Measurements from ENCODE around the gene ZNF555. TPM values are rescaled to one million over a fixed set of nuclear protein-coding genes. Genes with fewer than 3 reads are reported as not detected.
A peak's percentile ranks its signal among the peaks of the same experiment; 100 is the strongest.

Gene ZNF555
- total and polyA plus RNA-seq, 2 of the 13 experiments (the other 11 are each of a cell fraction or from before 2014, with no cell fraction given): 5.0 to 8.0 TPM

DNA sequence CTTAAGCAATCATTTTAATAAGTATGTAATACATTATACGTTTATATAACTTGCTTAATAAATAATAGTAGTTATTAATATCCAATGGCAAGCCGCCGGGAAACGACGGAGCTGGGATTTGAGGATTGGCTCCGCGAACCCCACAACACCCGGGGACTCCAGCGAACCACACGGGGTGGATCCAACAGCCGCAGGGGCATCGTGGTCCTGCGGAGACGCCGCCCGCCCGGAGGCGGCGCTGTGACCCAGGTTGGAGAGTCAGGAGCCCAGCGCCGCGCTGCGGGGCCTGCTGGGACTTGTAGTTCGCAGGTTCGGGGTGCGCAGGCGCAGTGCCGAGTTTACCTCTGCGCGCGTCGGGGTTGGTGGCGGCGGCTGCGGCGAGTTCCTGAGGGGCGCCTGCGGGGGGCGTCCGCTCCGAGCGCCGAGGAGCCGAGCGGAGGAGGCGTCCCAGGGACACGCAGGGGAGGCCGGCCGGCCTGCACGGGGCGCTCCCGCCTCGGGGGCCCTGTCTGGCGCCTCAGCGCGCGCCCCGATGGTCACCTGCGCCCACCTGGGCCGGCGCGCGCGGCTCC is 21.6 kb upstream of the ZNF555 start, which contains the start of gene ZNF554 (continued):
- TF ChIP-seq, protein P1, sequence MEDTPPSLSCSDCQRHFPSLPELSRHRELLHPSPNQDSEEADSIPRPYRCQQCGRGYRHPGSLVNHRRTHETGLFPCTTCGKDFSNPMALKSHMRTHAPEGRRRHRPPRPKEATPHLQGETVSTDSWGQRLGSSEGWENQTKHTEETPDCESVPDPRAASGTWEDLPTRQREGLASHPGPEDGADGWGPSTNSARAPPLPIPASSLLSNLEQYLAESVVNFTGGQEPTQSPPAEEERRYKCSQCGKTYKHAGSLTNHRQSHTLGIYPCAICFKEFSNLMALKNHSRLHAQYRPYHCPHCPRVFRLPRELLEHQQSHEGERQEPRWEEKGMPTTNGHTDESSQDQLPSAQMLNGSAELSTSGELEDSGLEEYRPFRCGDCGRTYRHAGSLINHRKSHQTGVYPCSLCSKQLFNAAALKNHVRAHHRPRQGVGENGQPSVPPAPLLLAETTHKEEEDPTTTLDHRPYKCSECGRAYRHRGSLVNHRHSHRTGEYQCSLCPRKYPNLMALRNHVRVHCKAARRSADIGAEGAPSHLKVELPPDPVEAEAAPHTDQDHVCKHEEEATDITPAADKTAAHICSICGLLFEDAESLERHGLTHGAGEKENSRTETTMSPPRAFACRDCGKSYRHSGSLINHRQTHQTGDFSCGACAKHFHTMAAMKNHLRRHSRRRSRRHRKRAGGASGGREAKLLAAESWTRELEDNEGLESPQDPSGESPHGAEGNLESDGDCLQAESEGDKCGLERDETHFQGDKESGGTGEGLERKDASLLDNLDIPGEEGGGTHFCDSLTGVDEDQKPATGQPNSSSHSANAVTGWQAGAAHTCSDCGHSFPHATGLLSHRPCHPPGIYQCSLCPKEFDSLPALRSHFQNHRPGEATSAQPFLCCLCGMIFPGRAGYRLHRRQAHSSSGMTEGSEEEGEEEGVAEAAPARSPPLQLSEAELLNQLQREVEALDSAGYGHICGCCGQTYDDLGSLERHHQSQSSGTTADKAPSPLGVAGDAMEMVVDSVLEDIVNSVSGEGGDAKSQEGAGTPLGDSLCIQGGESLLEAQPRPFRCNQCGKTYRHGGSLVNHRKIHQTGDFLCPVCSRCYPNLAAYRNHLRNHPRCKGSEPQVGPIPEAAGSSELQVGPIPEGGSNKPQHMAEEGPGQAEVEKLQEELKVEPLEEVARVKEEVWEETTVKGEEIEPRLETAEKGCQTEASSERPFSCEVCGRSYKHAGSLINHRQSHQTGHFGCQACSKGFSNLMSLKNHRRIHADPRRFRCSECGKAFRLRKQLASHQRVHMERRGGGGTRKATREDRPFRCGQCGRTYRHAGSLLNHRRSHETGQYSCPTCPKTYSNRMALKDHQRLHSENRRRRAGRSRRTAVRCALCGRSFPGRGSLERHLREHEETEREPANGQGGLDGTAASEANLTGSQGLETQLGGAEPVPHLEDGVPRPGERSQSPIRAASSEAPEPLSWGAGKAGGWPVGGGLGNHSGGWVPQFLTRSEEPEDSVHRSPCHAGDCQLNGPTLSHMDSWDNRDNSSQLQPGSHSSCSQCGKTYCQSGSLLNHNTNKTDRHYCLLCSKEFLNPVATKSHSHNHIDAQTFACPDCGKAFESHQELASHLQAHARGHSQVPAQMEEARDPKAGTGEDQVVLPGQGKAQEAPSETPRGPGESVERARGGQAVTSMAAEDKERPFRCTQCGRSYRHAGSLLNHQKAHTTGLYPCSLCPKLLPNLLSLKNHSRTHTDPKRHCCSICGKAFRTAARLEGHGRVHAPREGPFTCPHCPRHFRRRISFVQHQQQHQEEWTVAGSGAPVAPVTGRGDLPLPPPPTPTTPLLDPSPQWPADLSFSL (CRISPR knock-in tag; IDR thresholded peaks at IDR 0.05): no peak
- TF ChIP-seq ZNF3 (CRISPR knock-in tag; IDR thresholded peaks at IDR 0.05) (no peak), EP300 (IDR thresholded peaks at IDR 0.05; ENCODE audit: low read depth in 2 of 2, low read length in 2 of 2) (peak in 1 of 2 experiments; percentile 38; a peak in 1 of 4 replicates), EP300 (CRISPR knock-in tag; IDR thresholded peaks at IDR 0.05; ENCODE audit: borderline replicate concordance) (no peak), JARID2 (CRISPR knock-in tag; IDR thresholded peaks at IDR 0.05; ENCODE audit: insufficient replicate concordance) (peak; percentile 40), GATAD2A (CRISPR knock-in tag; IDR thresholded peaks at IDR 0.05) (peak; percentile 79), ZBTB39 (CRISPR knock-in tag; IDR thresholded peaks at IDR 0.05) (no peak), GATAD1 (CRISPR knock-in tag; IDR thresholded peaks at IDR 0.05) (peak; percentile 87), YEATS4 (CRISPR knock-in tag; IDR thresholded peaks at IDR 0.05; ENCODE audit: borderline replicate concordance) (peak; percentile 67; the same call in 1 of the 2 replicates), ZNF446 (CRISPR knock-in tag; IDR thresholded peaks at IDR 0.05) (no peak), KDM4B (CRISPR knock-in tag; IDR thresholded peaks at IDR 0.05) (peak; percentile 79; the same call in 1 of the 2 replicates), SMC3 (IDR thresholded peaks at IDR 0.05; ENCODE audit: low read length) (no peak; the same call in 1 of the 2 replicates), POGZ (CRISPR knock-in tag; IDR thresholded peaks at IDR 0.05) (peak; percentile 88)
- TF ChIP-seq, protein P2, sequence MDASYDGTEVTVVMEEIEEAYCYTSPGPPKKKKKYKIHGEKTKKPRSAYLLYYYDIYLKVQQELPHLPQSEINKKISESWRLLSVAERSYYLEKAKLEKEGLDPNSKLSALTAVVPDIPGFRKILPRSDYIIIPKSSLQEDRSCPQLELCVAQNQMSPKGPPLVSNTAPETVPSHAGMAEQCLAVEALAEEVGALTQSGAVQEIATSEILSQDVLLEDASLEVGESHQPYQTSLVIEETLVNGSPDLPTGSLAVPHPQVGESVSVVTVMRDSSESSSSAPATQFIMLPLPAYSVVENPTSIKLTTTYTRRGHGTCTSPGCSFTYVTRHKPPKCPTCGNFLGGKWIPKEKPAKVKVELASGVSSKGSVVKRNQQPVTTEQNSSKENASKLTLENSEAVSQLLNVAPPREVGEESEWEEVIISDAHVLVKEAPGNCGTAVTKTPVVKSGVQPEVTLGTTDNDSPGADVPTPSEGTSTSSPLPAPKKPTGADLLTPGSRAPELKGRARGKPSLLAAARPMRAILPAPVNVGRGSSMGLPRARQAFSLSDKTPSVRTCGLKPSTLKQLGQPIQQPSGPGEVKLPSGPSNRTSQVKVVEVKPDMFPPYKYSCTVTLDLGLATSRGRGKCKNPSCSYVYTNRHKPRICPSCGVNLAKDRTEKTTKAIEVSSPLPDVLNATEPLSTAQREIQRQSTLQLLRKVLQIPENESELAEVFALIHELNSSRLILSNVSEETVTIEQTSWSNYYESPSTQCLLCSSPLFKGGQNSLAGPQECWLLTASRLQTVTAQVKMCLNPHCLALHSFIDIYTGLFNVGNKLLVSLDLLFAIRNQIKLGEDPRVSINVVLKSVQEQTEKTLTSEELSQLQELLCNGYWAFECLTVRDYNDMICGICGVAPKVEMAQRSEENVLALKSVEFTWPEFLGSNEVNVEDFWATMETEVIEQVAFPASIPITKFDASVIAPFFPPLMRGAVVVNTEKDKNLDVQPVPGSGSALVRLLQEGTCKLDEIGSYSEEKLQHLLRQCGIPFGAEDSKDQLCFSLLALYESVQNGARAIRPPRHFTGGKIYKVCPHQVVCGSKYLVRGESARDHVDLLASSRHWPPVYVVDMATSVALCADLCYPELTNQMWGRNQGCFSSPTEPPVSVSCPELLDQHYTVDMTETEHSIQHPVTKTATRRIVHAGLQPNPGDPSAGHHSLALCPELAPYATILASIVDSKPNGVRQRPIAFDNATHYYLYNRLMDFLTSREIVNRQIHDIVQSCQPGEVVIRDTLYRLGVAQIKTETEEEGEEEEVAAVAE (CRISPR knock-in tag; IDR thresholded peaks at IDR 0.05; ENCODE audit: borderline replicate concordance): peak; percentile 86; the same call in 1 of the 2 replicates
